ENCODE results near the gene ZBTB7C.

The ZBTB7C gene

DNA sequence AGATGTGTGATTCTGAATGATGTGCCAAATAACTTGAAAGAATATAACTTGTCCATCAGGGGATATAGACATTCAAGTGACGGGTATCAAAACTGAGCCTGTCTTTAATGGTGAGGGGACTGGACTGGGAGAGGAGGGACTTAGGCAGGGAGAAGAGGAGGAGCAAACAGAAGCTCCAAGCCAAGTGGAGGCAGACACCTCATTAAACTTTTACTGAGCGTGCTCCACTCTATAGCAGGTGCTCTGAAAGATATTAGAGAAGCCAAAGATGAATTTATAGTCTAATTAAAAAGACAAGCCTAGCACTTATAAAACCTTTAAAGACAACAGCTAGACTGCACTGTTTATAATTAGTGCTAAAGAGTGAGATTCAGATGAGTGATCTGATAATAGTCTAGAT, 431.0 kb downstream of the ZBTB7C start:
- DNase-seq = no peak

Data from DMS153 (cell line).